ENCODE results near the gene ZNF414.

The ZNF414 gene

GRCh38 chr19:8489561-8490394 is 24.2 kb downstream of the ZNF414 start:
- DNase-seq: no peak

- DNase-seq: no peak
Measured at GRCh38 chr19:8488365-8488764, 25.6 kb downstream of the ZNF414 start.

- DNase-seq: no peak
Measured at GRCh38 chr19:8487137-8487851, 26.7 kb downstream of the ZNF414 start.

GRCh38 chr19:8486661-8487136 is 27.3 kb downstream of the ZNF414 start:
- DNase-seq: no peak

GRCh38 chr19:8485561-8486371 is 28.2 kb downstream of the ZNF414 start:
- no peak for DNase-seq

- no peak for DNase-seq
Measured at GRCh38 chr19:8484331-8484894, 29.6 kb downstream of the ZNF414 start.

- DNase-seq: no peak
Measured at GRCh38 chr19:8483165-8483564, 30.8 kb downstream of the ZNF414 start.

GRCh38 chr19:8482696-8483095 is 31.3 kb downstream of the ZNF414 start:
- no peak for DNase-seq

- no peak for DNase-seq
Measured at GRCh38 chr19:8481616-8482015, 32.4 kb downstream of the ZNF414 start.

GRCh38 chr19:8481201-8481600 is 32.8 kb downstream of the ZNF414 start:
- DNase-seq: no peak

GRCh38 chr19:8478598-8478997 is 35.4 kb downstream of the ZNF414 start:
- DNase-seq: no peak

- no peak for DNase-seq
Measured at GRCh38 chr19:8477889-8478288, 36.1 kb downstream of the ZNF414 start.

GRCh38 chr19:8476524-8476923 is 37.4 kb downstream of the ZNF414 start:
- no peak for DNase-seq

- DNase-seq: no peak
Measured at GRCh38 chr19:8475005-8475404, 39.0 kb downstream of the ZNF414 start.

- DNase-seq: no peak
Measured at GRCh38 chr19:8473648-8474476, 40.1 kb downstream of the ZNF414 start.

- no peak for DNase-seq
Measured at GRCh38 chr19:8469613-8470368, 44.2 kb downstream of the ZNF414 start.

GRCh38 chr19:8468761-8469373 is 45.1 kb downstream of the ZNF414 start:
- DNase-seq: no peak

- DNase-seq: no peak
Measured at GRCh38 chr19:8468124-8468523, 45.8 kb downstream of the ZNF414 start.

GRCh38 chr19:8466018-8466417 is 47.9 kb downstream of the ZNF414 start:
- DNase-seq: no peak

GRCh38 chr19:8463365-8463764 is 50.6 kb downstream of the ZNF414 start:
- no peak for DNase-seq

GRCh38 chr19:8462571-8462970 is 51.4 kb downstream of the ZNF414 start:
- DNase-seq: no peak

Data from right forelimb (tissue), 1 donor.